HEK293 (cell line): ENCODE data around the gene ELAPOR1.

Source experiments
- CTCF ChIA-PET: fragments of 350-600 bp; formaldehyde crosslinking; extraction: SDS; loops from one replicate; lab custom pipeline; 2021; ENCODE audit warnings: antibody characterized with exemption; lab: Yijun Ruan, JAX
- POLR2A ChIA-PET: fragments of 300-600 bp; formaldehyde crosslinking; extraction: SDS; loops from one replicate; lab custom pipeline; 2020; ENCODE audit warnings: antibody characterized with exemption, inconsistent platforms; lab: Yijun Ruan, JAX
- H3K27ac ChIP-seq: fragments of 200-500 bp; sonication (Bioruptor generic); 2 replicates; pipeline ENCODE4 v1.5.1; 2014; ENCODE audit warnings: low read depth, low read length, control low read depth, inconsistent platforms; ENCODE audit errors: extremely low read depth
- H3K36me3 ChIP-seq, 2 experiments: fragments of 200-500 bp in 1 of 2; sonication (Bioruptor generic) in 1 of 2; 1 replicate in 1 of 2; 2 replicates in 1 of 2; pipeline ENCODE4 v1.5.1; 2014 to 2017; ENCODE audit warnings: inconsistent platforms in 2 of 2, low read length in 2 of 2; ENCODE audit not compliant: control insufficient read depth in 2 of 2, insufficient read depth in 1 of 2
- H3K4me1 ChIP-seq: fragments of 200-500 bp; sonication (Bioruptor generic); 2 replicates; pipeline ENCODE4 v1.5.1; 2014; ENCODE audit warnings: mild to moderate bottlenecking, low read length, inconsistent platforms; ENCODE audit not compliant: control insufficient read depth, insufficient read depth
- H3K4me3 ChIP-seq: 2 replicates; pipeline ENCODE4 v1.5.1; 2011; ENCODE audit warnings: low read depth, mild to moderate bottlenecking, control low read depth, low read length, moderate library complexity
- H3K9me3 ChIP-seq: fragments of 200-500 bp; sonication (Bioruptor generic); 2 replicates; pipeline ENCODE4 v1.5.1; 2014; ENCODE audit warnings: low read depth, low read length, inconsistent platforms; ENCODE audit not compliant: control insufficient read depth, insufficient read depth
- EGR2 ChIP-seq: fragments of 450-650 bp; formaldehyde crosslinking; IDR thresholded peaks from 2 replicates; pipeline ENCODE4 v1.5.1; 2016; ENCODE audit warnings: low read depth, missing biosample characterization, missing genetic modification characterization
- GLI4 ChIP-seq: fragments of 450-650 bp; formaldehyde crosslinking; IDR thresholded peaks from 2 replicates; pipeline ENCODE4 v1.5.1; 2016; ENCODE audit warnings: missing biosample characterization, missing genetic modification characterization
- PRDM6 ChIP-seq: fragments of 450-650 bp; formaldehyde crosslinking; IDR thresholded peaks from 2 replicates; pipeline ENCODE4 v1.5.1; 2017; ENCODE audit warnings: missing biosample characterization, missing genetic modification characterization
- SCRT2 ChIP-seq: fragments of 450-650 bp; formaldehyde crosslinking; IDR thresholded peaks from 2 replicates; pipeline ENCODE4 v1.5.1; 2016; ENCODE audit warnings: missing biosample characterization, missing genetic modification characterization
- ZNF10 ChIP-seq: fragments of 450-650 bp; formaldehyde crosslinking; IDR thresholded peaks from 2 replicates; pipeline ENCODE4 v1.5.1; 2017; ENCODE audit warnings: missing biosample characterization, missing genetic modification characterization
- ZNF121 ChIP-seq: fragments of 450-650 bp; formaldehyde crosslinking; IDR thresholded peaks from 2 replicates; pipeline ENCODE4 v1.5.1; 2016; ENCODE audit warnings: missing biosample characterization, missing genetic modification characterization
- ZNF184 ChIP-seq: fragments of 450-650 bp; IDR thresholded peaks from 2 replicates; pipeline ENCODE4 v1.5.1; 2018; ENCODE audit warnings: missing biosample characterization, mild to moderate bottlenecking, missing genetic modification characterization
- ZNF362 ChIP-seq: fragments of 450-650 bp; formaldehyde crosslinking; IDR thresholded peaks from 2 replicates; pipeline ENCODE4 v1.5.1; 2016; ENCODE audit warnings: missing biosample characterization, missing genetic modification characterization
- ZNF521 ChIP-seq: fragments of 450-650 bp; formaldehyde crosslinking; IDR thresholded peaks from 2 replicates; pipeline ENCODE4 v1.5.1; 2017; ENCODE audit warnings: missing biosample characterization, mild to moderate bottlenecking, missing genetic modification characterization
- ZNF548 ChIP-seq: fragments of 450-650 bp; formaldehyde crosslinking; IDR thresholded peaks from 2 replicates; pipeline ENCODE4 v1.5.1; 2016; ENCODE audit warnings: missing biosample characterization, missing genetic modification characterization
- ZNF558 ChIP-seq: fragments of 450-650 bp; formaldehyde crosslinking; IDR thresholded peaks from 2 replicates; pipeline ENCODE4 v1.5.1; 2016; ENCODE audit warnings: missing biosample characterization, missing genetic modification characterization
- ZNF561 ChIP-seq: fragments of 450-650 bp; IDR thresholded peaks from 2 replicates; pipeline ENCODE4 v1.5.1; 2018; ENCODE audit warnings: missing biosample characterization, missing genetic modification characterization, borderline replicate concordance
- ZNF660 ChIP-seq: fragments of 450-650 bp; IDR thresholded peaks from 2 replicates; pipeline ENCODE4 v1.5.1; 2018; ENCODE audit warnings: missing biosample characterization, mild to moderate bottlenecking, missing genetic modification characterization
- ZNF670 ChIP-seq: fragments of 450-650 bp; formaldehyde crosslinking; IDR thresholded peaks from 2 replicates; pipeline ENCODE4 v1.5.1; 2016; ENCODE audit warnings: missing biosample characterization, missing genetic modification characterization, low read depth
- ZNF776 ChIP-seq: fragments of 450-650 bp; formaldehyde crosslinking; IDR thresholded peaks from 2 replicates; pipeline ENCODE4 v1.5.0; 2017; ENCODE audit warnings: missing biosample characterization, missing genetic modification characterization, borderline replicate concordance
- ZSCAN4 ChIP-seq: fragments of 450-650 bp; formaldehyde crosslinking; IDR thresholded peaks from 2 replicates; pipeline ENCODE4 v1.5.1; 2017; ENCODE audit warnings: missing biosample characterization, missing genetic modification characterization
- ZXDB ChIP-seq: fragments of 450-650 bp; formaldehyde crosslinking; IDR thresholded peaks from 2 replicates; pipeline ENCODE4 v1.5.1; 2016; ENCODE audit warnings: missing biosample characterization, missing genetic modification characterization

The ELAPOR1 gene

GRCh38 chr1:109113590-109114341 is at the start of gene ELAPOR1 (continued):
- TF ChIP-seq GLI4 (tag by site-specific recombination) (no peak), ZNF362 (no peak), ZNF670 (tag by site-specific recombination) (no peak), ZSCAN4 (tag by site-specific recombination) (no peak)

- Histone ChIP-seq H3K4me1 (no peaks in the 10 kb centered on the region), H3K4me3 (no peak overlapping the region), H3K36me3 (peaks cover 35 to 63% of the 10 kb centered on the region in 2 experiments; a peak in 2 of 3 replicates), H3K9me3 (no peaks in the 10 kb centered on the region), H3K27ac (no peak overlapping the region)
- no peak for TF ChIP-seq EGR2 (tag by site-specific recombination)
- peak; percentile 87 for TF ChIP-seq ZNF121 (tag by site-specific recombination)
- TF ChIP-seq, all 188 proteins: peak for 1
- POLR2A ChIA-PET, result no interaction called here
- CTCF ChIA-PET, result no interaction called here
Measured at GRCh38 chr1:109065137-109065536, 48.8 kb upstream of the ELAPOR1 start.

- TF ChIP-seq ZNF660 (no peak), ZNF184 (tag by site-specific recombination) (no peak), ZSCAN4 (tag by site-specific recombination) (no peak), ZNF561 (no peak), PRDM6 (no peak), ZNF776 (tag by site-specific recombination) (no peak), ZNF548 (no peak), ZXDB (tag by site-specific recombination) (no peak), ZNF10 (tag by site-specific recombination) (no peak), ZNF521 (no peak), SCRT2 (tag by site-specific recombination) (no peak), ZNF558 (tag by site-specific recombination) (no peak)
- Histone ChIP-seq H3K9me3 (no peaks in the 10 kb centered on the region), H3K4me1 (no peaks in the 10 kb centered on the region), H3K36me3 (peaks cover 28 to 68% of the 10 kb centered on the region in 2 experiments; a peak in 2 of 3 replicates), H3K27ac (no peak overlapping the region), H3K4me3 (no peak overlapping the region)
- ChIA-PET POLR2A (interaction anchor here (0.8 kb wide), 1 partner anchor 32 kb away, joined by 3 read pairs; no protein-coding TSS in a partner anchor), CTCF (interaction anchor here (0.9 to 1.5 kb wide), 2 partner anchors 16 to 21 kb away, joined by 3 read pairs; no protein-coding TSS in a partner anchor)
Measured at GRCh38 chr1:109067883-109068282, 46.0 kb upstream of the ELAPOR1 start.
